Prostate gland (tissue), 2 donors: ENCODE results near the gene HOATZ.

Experiments used
- POLR2A ChIP-seq: fragments of 450-650 bp; IDR thresholded peaks from one replicate; pipeline ENCODE4 v1.6.1; 2016; ENCODE audit warnings: antibody characterized with exemption, mild to moderate bottlenecking
- TF ChIP-seq, protein P1 (sequence below), 4 experiments: fragments of 200-600 bp in 2 of 4; fragments of 450-650 bp in 2 of 4; sonication (generic) in 2 of 4; IDR thresholded peaks; 1 replicate in 3 of 4; 2 replicates in 1 of 4; pipeline ENCODE4 v1.5.1; 2016 to 2019; ENCODE audit warnings: antibody characterized with exemption in 4 of 4, mild to moderate bottlenecking in 2 of 4, moderate library complexity in 2 of 4

DNA sequence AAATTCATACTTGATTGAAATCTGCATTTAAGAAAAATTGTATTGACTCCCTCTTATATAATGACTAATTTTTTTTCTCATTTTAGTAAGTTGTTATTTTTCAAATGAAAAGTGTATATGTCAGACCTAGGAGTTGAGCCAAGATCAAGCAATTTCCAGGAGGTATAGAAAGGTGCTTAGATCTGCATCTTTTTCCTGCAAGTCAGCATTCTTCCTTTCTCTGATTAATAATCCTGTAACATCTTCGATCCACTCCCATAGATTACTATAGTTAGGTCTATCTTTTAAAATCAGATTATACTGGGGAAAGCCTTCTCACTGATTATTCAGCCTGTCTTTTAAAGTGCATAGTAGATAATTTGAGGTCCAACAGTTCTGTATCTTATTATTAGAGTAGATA, 12.7 kb downstream of the HOATZ start:
- TF ChIP-seq, protein P1, sequence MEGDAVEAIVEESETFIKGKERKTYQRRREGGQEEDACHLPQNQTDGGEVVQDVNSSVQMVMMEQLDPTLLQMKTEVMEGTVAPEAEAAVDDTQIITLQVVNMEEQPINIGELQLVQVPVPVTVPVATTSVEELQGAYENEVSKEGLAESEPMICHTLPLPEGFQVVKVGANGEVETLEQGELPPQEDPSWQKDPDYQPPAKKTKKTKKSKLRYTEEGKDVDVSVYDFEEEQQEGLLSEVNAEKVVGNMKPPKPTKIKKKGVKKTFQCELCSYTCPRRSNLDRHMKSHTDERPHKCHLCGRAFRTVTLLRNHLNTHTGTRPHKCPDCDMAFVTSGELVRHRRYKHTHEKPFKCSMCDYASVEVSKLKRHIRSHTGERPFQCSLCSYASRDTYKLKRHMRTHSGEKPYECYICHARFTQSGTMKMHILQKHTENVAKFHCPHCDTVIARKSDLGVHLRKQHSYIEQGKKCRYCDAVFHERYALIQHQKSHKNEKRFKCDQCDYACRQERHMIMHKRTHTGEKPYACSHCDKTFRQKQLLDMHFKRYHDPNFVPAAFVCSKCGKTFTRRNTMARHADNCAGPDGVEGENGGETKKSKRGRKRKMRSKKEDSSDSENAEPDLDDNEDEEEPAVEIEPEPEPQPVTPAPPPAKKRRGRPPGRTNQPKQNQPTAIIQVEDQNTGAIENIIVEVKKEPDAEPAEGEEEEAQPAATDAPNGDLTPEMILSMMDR (IDR thresholded peaks at IDR 0.05), result no peak
- TF ChIP-seq POLR2A, result no peak
